Putamen (tissue), 1 donor: ENCODE results near the gene NEK2.
"Not testable (repeated sequence)": the region's sequence is repeated elsewhere in the genome, so short reads cannot be mapped to it uniquely, and the experiment has no call there.

ENCODE experiments used
- DNase-seq: peaks from one replicate; pipeline ENCODE4 v3.0.0-alpha.2; 2016; ENCODE audit warnings: low spot score

NEK2 gene

GRCh38 chr1:211632808-211633523, 42.5 kb downstream of the NEK2 start:
- no peak for DNase-seq

GRCh38 chr1:211632117-211632807, 43.2 kb downstream of the NEK2 start:
- DNase-seq: no peak

- no peak for DNase-seq
These were observed 44.3 kb downstream of the NEK2 start for GRCh38 chr1:211631168-211631567.

- no peak for DNase-seq
These were observed 45.0 kb downstream of the NEK2 start for GRCh38 chr1:211630236-211631081.

GRCh38 chr1:211628417-211628816, 47.0 kb downstream of the NEK2 start:
- DNase-seq: no peak

GRCh38 chr1:211627259-211627658, 48.2 kb downstream of the NEK2 start:
- DNase-seq: no peak

- DNase-seq: not testable (repeated sequence)
These were observed 49.6 kb downstream of the NEK2 start for GRCh38 chr1:211625866-211626265.

GRCh38 chr1:211625040-211625439, 50.4 kb downstream of the NEK2 start:
- no peak for DNase-seq

GRCh38 chr1:211623515-211623914, 51.9 kb downstream of the NEK2 start:
- DNase-seq: no peak

- DNase-seq: no peak
These were observed 53.8 kb downstream of the NEK2 start for GRCh38 chr1:211621447-211622198.

GRCh38 chr1:211620097-211620496, 55.3 kb downstream of the NEK2 start:
- DNase-seq: no peak

GRCh38 chr1:211619033-211619996, 56.1 kb downstream of the NEK2 start:
- DNase-seq: no peak

- no peak for DNase-seq
These were observed 58.5 kb downstream of the NEK2 start for GRCh38 chr1:211616965-211617297.

GRCh38 chr1:211616231-211616964, 59.0 kb downstream of the NEK2 start:
- DNase-seq: no peak

- no peak for DNase-seq
These were observed 60.8 kb downstream of the NEK2 start for GRCh38 chr1:211614615-211615014.

- no peak for DNase-seq
These were observed 61.5 kb downstream of the NEK2 start for GRCh38 chr1:211613951-211614350.

- DNase-seq: no peak
These were observed 62.1 kb downstream of the NEK2 start for GRCh38 chr1:211613108-211613947.

GRCh38 chr1:211612786-211613107, 62.7 kb downstream of the NEK2 start:
- no peak for DNase-seq
